Pancreas (tissue), 10 donors: ENCODE measurements around the gene LSM11. TPM values are rescaled to one million over a fixed set of nuclear protein-coding genes. Genes with fewer than 3 reads are reported as not detected.

Source experiments
- ATAC-seq, 4 donors: fragments of 200-7000 bp; cut with Tn5 transposase; one replicate each; pipeline versions ENCODE4 v1.8.0 to v1.9.1; 2020; ENCODE audit warnings: mild to moderate bottlenecking in 4 of 4, moderate library complexity in 4 of 4
- DNase-seq, 6 donors: peaks; one replicate each; pipeline ENCODE4 v3.0.0-alpha.2; 2020
- FAIRE-seq: peaks from 2 replicates; lab custom pipeline; 2012; peaks lifted over from hg19 to GRCh38; lab: Jason Lieb, UNC
- H3K27ac ChIP-seq, 4 donors: fragments of 200-600 bp; sonication (generic); 1 replicate in 3 of 4; 2 replicates in 1 of 4; pipeline versions ENCODE4 v1.5.0 to v1.8.0; 2020
- H3K27me3 ChIP-seq, 4 donors: fragments of 200-600 bp; one replicate each; pipeline ENCODE4 v1.8.0; 2021
- H3K36me3 ChIP-seq, 3 donors: fragments of 200-600 bp; sonication (generic) in 1 of 3; one replicate each; pipeline versions ENCODE4 v1.5.0 to v1.8.0; 2020 to 2021
- H3K4me1 ChIP-seq, 3 donors: fragments of 200-600 bp; one replicate each; pipeline ENCODE4 v1.8.0; 2021
- H3K4me3 ChIP-seq, 4 donors: fragments of 200-600 bp; sonication (generic) in 2 of 4; one replicate each; pipeline versions ENCODE4 v1.5.0 to v1.8.0; 2020 to 2021
- H3K9me3 ChIP-seq, 4 donors: fragments of 200-600 bp; one replicate each; pipeline ENCODE4 v1.8.0; 2021
- WGBS, 2 donors: extraction: QIAGEN DNeasy Blood & Tissue Kit; methylation state at CpG; one replicate each; pipeline ENCODE4 v1.1.7; 2013; 5-methylcytosine and 5-hydroxymethylcytosine counted together
- intact Hi-C, 3 donors: fragments of 100-400 bp; cut with DNase I; formaldehyde crosslinking; loops; one replicate each; pipeline versions ENCODE4 v1.11.1 to v1.14.2; 2022
- polyA plus RNA-seq, 2 donors: library from polyadenylated mRNA; stranded (reverse); fragments of 200-250 nt; gene quantifications; one replicate each; pipeline ENCODE4 v1.2.3, GENCODE V29; 2013
- total RNA-seq, 6 donors: library from RNA; stranded (reverse); fragmentation: NEBNext Ultra II Directional in 4 of 6; extraction: Animal tissue kit (Norgen Biotek cat#: 25700) in 4 of 6; gene quantifications; one replicate each; pipeline versions ENCODE4 v1.2.1 to v1.2.4, GENCODE V29; 2021 to 2023
- TF ChIP-seq, protein P1 (sequence below), 4 donors: fragments of 200-600 bp; sonication (generic) in 3 of 4; IDR thresholded peaks; one replicate each; pipeline versions ENCODE4 v1.5.0 to v1.8.0; 2021; ENCODE audit warnings: antibody characterized with exemption in 4 of 4
- donor health status: healthy with polysubstance abuse.
- donor health status: DM: no; HTN: no; CAD: no; lungs with moderate emphysema.
- donor health status: DM: no; HTN: no; CAD: no.
- donor health status: control.
- donor health status: control.
- donor health status: Bipolar disorder and iron deficiency.
- donor health status: DM: yes; HTN: yes; CAD: no.
- donor health status: DM: no; HTN: no; CAD: no.
- donor health status: DM: no; HTN: no; CAD: no.
- donor health status: DM: yes; HTN: yes; CAD: no.

LSM11 gene
- total and polyA plus RNA-seq, 8 donors = 0.57 to 2.7 (median 1.6) TPM

- ATAC-seq (no peak), FAIRE-seq (no peak), DNase-seq (no peak)
- no peak overlapping the region for H3K27ac ChIP-seq
- H3K36me3 ChIP-seq = no peaks in the 10 kb centered on the region
- no peaks in the 10 kb centered on the region for H3K27me3 ChIP-seq
- 29 to 35% methylated on average over 3 of the region's 3 CpGs for WGBS, 2 donors
- TF ChIP-seq, protein P1, sequence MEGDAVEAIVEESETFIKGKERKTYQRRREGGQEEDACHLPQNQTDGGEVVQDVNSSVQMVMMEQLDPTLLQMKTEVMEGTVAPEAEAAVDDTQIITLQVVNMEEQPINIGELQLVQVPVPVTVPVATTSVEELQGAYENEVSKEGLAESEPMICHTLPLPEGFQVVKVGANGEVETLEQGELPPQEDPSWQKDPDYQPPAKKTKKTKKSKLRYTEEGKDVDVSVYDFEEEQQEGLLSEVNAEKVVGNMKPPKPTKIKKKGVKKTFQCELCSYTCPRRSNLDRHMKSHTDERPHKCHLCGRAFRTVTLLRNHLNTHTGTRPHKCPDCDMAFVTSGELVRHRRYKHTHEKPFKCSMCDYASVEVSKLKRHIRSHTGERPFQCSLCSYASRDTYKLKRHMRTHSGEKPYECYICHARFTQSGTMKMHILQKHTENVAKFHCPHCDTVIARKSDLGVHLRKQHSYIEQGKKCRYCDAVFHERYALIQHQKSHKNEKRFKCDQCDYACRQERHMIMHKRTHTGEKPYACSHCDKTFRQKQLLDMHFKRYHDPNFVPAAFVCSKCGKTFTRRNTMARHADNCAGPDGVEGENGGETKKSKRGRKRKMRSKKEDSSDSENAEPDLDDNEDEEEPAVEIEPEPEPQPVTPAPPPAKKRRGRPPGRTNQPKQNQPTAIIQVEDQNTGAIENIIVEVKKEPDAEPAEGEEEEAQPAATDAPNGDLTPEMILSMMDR (IDR thresholded peaks at IDR 0.05) = peak in 1 of 4 donors; percentile 16
- H3K9me3 ChIP-seq = no peaks in the 10 kb centered on the region
- intact Hi-C loops = no loop called here
- no peak overlapping the region for H3K4me3 ChIP-seq
- peaks cover 0 to 7% (median 1%) of the 10 kb centered on the region in 3 donors for H3K4me1 ChIP-seq
Observed at GRCh38 chr5:157740229-157740610, 3.3 kb upstream of the LSM11 start.

GRCh38 chr5:157741131-157741530 is 2.4 kb upstream of the LSM11 start:
- H3K9me3 ChIP-seq = no peaks in the 10 kb centered on the region
- no peak for ATAC-seq
- no peak overlapping the region for H3K4me3 ChIP-seq
- H3K27ac ChIP-seq = no peak overlapping the region
- no peak for DNase-seq
- no peaks in the 10 kb centered on the region for H3K36me3 ChIP-seq
- TF ChIP-seq, protein P1 (IDR thresholded peaks at IDR 0.05) = no peak
- no peak for FAIRE-seq
- WGBS, 2 donors = 50 to 69% methylated on average over 4 of the region's 4 CpGs
- intact Hi-C loops = no loop called here
- H3K27me3 ChIP-seq = no peaks in the 10 kb centered on the region
- peaks cover 0 to 7% (median 3%) of the 10 kb centered on the region in 3 donors for H3K4me1 ChIP-seq

DNA sequence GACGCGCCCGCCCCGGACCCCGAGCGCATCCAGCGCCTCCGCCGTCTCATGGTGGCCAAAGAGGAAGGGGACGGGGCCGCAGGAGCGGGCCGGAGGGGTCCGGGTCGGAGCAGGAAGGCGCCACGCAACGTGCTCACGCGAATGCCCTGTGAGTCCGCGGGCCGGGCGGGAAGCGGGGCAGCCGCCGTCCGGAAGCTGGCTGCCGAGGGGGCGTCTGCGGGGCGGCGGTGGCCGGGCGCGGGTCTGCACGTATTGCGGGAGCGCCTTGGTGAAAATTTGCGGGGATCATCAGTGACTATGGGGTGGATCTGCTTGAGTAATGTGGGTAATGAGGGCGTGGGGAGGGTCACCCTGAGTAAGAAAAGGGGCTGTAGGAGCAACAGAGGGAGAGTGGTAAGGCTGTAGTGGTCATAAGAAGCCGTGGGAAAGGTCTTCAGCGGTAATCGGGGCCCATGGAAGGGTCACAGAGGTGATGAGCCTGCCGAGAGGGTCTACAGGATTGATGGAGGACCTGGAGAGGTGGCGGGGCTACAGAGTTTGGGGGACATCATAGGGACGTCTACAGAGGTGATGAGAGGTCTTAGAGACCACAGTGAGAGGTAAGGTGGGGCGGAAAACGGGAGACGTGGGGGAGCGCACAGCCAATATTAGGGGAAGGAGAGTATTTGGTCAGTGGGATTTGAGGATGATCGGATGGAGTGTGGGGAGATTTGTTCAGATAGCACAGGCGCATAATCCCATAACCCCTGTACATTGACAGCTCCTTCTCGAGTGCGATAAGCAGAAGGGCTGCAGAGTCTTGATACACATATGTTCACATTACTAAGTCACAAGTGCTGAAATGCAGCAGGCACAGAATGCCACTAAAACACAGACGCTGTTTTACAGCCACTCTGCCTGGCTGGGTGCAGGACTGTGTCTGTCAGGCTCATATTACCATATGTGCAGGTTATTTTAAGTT is 819 bp downstream of the LSM11 start:
- H3K4me3 ChIP-seq = peak overlapping the region; percentile 71 to 92 (median 76)
- H3K36me3 ChIP-seq = no peaks in the 10 kb centered on the region
- TF ChIP-seq, protein P1 (IDR thresholded peaks at IDR 0.05) = no peak
- DNase-seq (peak in 4 of 6 donors; percentile 14 to 79 (median 52)), ATAC-seq (peak in 3 of 4 donors; percentile 1 to 2 (median 2)), FAIRE-seq (no peak)
- WGBS, 2 donors = 3 to 5% methylated on average over 46 to 56 of the region's 56 CpGs
- no peak overlapping the region for H3K27ac ChIP-seq
- intact Hi-C loops = no loop called here
- H3K4me1 ChIP-seq = peaks cover 0 to 7% (median 3%) of the 10 kb centered on the region in 3 donors
- no peaks in the 10 kb centered on the region for H3K27me3 ChIP-seq
- H3K9me3 ChIP-seq = no peaks in the 10 kb centered on the region

DNA sequence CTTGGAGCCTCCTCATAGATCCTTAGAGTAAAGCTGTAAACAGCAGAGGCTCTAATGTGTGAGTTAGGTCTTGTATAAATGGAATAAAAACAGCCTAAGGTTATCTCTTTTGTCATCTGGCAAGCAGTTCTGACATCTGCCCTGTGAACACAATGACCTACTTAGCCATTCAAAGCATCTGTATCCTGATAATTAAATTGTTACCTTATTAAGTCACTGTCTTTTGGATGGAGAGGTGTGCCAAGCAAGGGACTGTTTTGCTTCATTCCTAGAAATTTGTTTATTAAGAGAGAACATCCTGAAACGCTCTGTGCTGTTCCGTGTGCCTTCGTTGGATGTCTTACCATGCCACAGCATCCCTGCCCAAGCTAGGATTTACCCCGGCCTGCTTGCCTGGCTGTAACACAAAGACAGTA is 1.5 kb downstream of the LSM11 start:
- H3K36me3 ChIP-seq = no peaks in the 10 kb centered on the region
- TF ChIP-seq, protein P1 (IDR thresholded peaks at IDR 0.05) = no peak
- H3K27me3 ChIP-seq = no peaks in the 10 kb centered on the region
- peak overlapping the region in 2 of 4 donors; percentile 72 to 92 for H3K4me3 ChIP-seq
- peaks cover 0 to 7% (median 3%) of the 10 kb centered on the region in 3 donors for H3K4me1 ChIP-seq
- no peak overlapping the region for H3K27ac ChIP-seq
- DNase-seq (no peak), ATAC-seq (no peak), FAIRE-seq (no peak)
- intact Hi-C loops = no loop called here
- no peaks in the 10 kb centered on the region for H3K9me3 ChIP-seq
- 89 to 91% methylated on average over 4 of the region's 4 CpGs for WGBS, 2 donors
